ENCODE measurements around the gene SOAT2.

SOAT2 gene

GRCh38 chr12:53065470-53065869 lies 37.8 kb upstream of the SOAT2 start:
- DNase-seq (ENCODE audit: low read depth) = no peak

- DNase-seq (ENCODE audit: low read depth) = peak; percentile 48
Measured at GRCh38 chr12:53065975-53066931, 37.0 kb upstream of the SOAT2 start.

- no peak for DNase-seq (ENCODE audit: low read depth)
Measured at GRCh38 chr12:53067074-53067992, 36.0 kb upstream of the SOAT2 start.

- DNase-seq (ENCODE audit: low read depth) = no peak
Measured at GRCh38 chr12:53067993-53068770, 35.1 kb upstream of the SOAT2 start.

- DNase-seq (ENCODE audit: low read depth) = no peak
Measured at GRCh38 chr12:53068811-53069585, 34.3 kb upstream of the SOAT2 start.

GRCh38 chr12:53069621-53070410 lies 33.5 kb upstream of the SOAT2 start:
- DNase-seq (ENCODE audit: low read depth) = no peak

- no peak for DNase-seq (ENCODE audit: low read depth)
Measured at GRCh38 chr12:53070877-53071492, 32.3 kb upstream of the SOAT2 start.

- no peak for DNase-seq (ENCODE audit: low read depth)
Measured at GRCh38 chr12:53071591-53072551, 31.4 kb upstream of the SOAT2 start.

- DNase-seq (ENCODE audit: low read depth) = no peak
Measured at GRCh38 chr12:53073881-53074280, 29.4 kb upstream of the SOAT2 start.

GRCh38 chr12:53074283-53074998 lies 28.8 kb upstream of the SOAT2 start:
- no peak for DNase-seq (ENCODE audit: low read depth)

GRCh38 chr12:53074999-53075370 lies 28.3 kb upstream of the SOAT2 start:
- no peak for DNase-seq (ENCODE audit: low read depth)

- no peak for DNase-seq (ENCODE audit: low read depth)
Measured at GRCh38 chr12:53076461-53076860, 26.8 kb upstream of the SOAT2 start.

GRCh38 chr12:53077030-53077429 lies 26.3 kb upstream of the SOAT2 start:
- DNase-seq (ENCODE audit: low read depth) = no peak

GRCh38 chr12:53078425-53079225 lies 24.7 kb upstream of the SOAT2 start:
- DNase-seq (ENCODE audit: low read depth) = peak; percentile 10

GRCh38 chr12:53079226-53080117 lies 23.8 kb upstream of the SOAT2 start, which contains the start of gene SPRYD3:
Gene SPRYD3, minus strand, starts transcription at chr12:53079390. Its CDS starts 57 bp downstream, at chr12:53079333.
- peak; percentile 95 for DNase-seq (ENCODE audit: low read depth)

GRCh38 chr12:53082637-53083175 lies 20.6 kb upstream of the SOAT2 start:
- DNase-seq (ENCODE audit: low read depth) = no peak

Data from activated gamma-delta T cell treated with anti-CD3 and anti-CD28 coated beads, Interleukin-2, amount 50 U/mL, for 16 hours (primary cell).